HG02981 (cell line): ENCODE measurements around the gene GCDH.
"Not testable (repeated sequence)": the region's sequence is repeated elsewhere in the genome, so short reads cannot be mapped to it uniquely, and the experiment has no call there.

Experiments
- ATAC-seq: cut with Tn5 transposase; IDR thresholded peaks from one replicate; pipeline ENCODE4 v1.9.1; 2021; ENCODE audit warnings: mild to moderate bottlenecking, moderate library complexity; ENCODE audit not compliant: unreplicated experiment

GCDH gene

GRCh38 chr19:12899891-12900518 lies 9.0 kb downstream of the GCDH start:
- peak; percentile 82 for ATAC-seq

GRCh38 chr19:12907166-12907565 lies 16.2 kb downstream of the GCDH start:
- ATAC-seq, result no peak

DNA sequence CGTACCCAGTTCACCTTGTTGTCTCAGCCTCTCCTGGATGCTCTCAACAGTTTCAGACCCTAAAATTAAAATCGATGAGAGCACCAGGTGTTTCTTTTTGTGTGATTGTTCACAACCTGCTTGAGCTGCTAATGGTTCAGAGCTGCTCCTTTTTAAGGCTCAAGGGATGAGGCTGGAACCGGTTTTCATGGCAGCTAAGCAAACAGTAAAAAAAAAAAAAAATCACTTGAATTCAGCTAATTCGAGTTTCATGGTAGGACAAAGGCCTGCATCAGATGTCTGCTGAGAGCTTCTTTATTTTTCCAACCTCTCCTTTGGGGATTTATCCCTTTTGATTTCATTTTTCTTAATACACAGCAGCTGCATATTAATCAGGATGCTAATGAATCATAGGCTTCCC lies 21.6 kb downstream of the GCDH start:
- ATAC-seq, result no peak

DNA sequence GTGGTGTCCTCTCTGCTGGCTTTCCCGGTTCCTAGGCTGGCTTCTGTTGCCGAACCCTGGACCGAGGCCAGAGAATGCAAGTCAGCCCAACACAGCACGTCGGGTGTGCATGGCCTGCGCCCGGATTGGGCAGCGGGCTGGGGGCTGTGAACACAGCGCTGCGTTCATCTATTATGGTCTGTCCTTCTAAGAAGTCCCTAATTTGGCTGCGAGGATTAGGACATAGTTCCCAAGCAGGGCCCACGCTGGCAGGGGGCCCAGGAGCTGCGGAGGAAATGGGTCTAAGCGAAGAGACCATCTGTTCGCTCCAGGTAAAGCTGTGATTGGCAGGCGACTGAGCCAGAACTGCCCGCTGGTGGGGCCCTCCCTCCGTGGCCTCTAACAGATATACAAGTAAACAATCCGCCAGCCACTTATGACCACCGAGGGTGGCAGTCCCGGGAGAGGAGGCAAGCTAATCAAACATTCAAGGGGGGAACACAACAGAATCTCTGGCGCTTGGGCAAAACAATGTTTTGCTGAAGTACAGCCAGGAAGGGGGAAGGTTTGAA lies 22.1 kb downstream of the GCDH start:
- no peak for ATAC-seq

DNA sequence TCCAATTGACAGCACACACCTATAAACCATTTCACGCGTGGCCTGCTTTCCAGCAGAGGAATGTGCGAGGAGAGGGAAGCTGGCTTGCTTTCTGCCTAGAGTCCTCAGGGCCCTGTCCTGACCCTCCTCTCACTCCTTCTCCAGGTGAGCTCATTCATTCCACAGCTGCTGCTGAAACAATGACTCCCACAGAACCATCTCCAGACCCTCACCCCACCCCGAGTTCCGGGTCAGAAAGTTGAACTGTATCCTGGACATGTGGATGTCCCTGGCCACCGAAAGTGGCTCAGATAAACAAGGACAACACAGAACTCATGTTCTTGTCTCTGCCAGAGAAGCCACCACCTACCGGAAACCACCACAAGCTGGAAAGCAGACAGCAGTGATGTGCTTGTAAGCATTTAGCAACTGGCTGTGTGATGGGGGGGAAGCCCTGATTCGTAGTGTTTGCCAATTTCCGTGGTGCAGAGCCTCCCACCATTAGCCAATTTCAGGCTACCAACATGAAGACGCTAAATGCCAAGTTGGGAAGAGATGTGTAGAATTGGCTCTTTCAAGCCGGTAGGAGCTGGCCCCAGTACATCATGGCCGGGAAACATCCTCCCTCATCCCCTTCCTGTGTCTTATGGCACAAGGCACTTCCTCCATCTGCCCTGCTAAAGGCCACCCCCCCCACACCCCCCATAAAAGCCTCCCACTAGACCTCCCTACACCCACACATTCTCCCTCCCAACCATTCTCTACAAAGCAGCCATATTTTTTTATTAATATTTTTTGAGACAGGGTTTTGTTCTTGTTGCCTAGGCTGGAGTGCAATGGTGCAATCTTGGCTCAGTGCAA lies 23.1 kb downstream of the GCDH start:
- no peak for ATAC-seq

DNA sequence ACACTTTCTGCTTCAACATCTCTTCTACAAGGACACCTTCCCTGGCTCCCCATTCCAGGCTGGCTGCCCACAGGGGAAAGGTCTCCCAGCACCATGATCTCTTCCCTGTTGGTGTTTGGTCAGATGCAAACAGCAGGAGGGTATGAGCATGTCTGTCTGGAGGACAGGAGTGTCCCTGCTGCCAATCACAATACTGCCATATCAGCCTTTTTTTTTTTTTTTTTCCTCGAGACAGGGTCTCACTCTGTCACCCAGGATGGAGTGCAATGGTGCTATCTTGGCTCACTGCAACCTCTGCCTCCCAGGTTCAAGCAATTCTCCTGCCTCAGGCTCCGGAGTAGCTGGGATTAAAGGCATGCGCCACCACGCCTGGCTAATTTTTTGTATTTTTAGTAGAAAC lies 24.9 kb downstream of the GCDH start:
- not testable (repeated sequence) for ATAC-seq

DNA sequence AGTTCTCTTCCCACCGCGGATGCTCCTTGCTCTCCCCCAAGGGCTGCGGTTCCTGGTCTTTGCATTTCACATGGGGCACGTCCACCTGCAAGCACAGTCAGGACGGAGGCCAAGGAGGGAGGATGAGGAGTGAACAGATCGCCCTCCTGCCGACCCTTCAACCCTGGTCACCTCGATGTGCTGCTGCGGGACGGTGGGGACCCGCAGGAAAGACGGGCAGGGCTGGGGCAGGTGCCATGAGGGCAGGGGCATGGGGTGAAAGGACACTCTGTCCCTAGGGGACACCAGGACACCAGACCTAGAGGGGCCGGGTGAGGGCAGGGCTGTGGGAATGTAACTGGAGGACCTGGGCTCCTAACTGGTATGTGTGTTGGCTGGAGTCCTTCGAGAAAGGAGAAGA lies 27.3 kb downstream of the GCDH start:
- ATAC-seq, result no peak

GRCh38 chr19:12921047-12921446 lies 30.1 kb downstream of the GCDH start:
- ATAC-seq, result no peak

- no peak for ATAC-seq
Observed at GRCh38 chr19:12922959-12923358, 32.0 kb downstream of the GCDH start.

GRCh38 chr19:12924621-12925310 lies 33.8 kb downstream of the GCDH start:
- no peak for ATAC-seq

GRCh38 chr19:12930002-12930645 lies 39.2 kb downstream of the GCDH start:
- no peak for ATAC-seq

- no peak for ATAC-seq
Observed at GRCh38 chr19:12932392-12933286, 41.7 kb downstream of the GCDH start.

- ATAC-seq, result peak; percentile 31
Observed at GRCh38 chr19:12933287-12934072, 42.5 kb downstream of the GCDH start, which contains the start of gene FARSA. TSS of gene FARSA (minus strand) at chr19:12933711. CDS start at chr19:12933696, 15 bp downstream.

DNA sequence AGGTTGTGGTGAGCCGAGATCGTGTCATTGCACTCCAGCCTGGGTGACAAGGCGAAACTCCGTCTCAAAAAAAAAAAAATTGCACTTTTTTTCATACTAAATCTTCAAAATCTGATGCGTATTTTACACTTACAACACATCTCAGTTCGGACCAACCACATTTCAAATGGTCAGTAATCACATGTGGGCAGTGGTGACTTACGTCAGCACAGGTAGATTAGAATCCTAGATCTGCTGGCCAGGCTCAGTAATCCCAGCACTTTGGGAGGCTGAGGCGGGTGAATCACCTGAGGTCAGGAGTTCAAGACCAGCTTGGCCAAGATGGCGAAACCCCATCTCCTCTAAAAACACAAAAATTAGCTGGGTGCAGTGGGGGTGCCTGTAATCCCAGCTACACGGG lies 44.1 kb downstream of the GCDH start:
- no peak for ATAC-seq

DNA sequence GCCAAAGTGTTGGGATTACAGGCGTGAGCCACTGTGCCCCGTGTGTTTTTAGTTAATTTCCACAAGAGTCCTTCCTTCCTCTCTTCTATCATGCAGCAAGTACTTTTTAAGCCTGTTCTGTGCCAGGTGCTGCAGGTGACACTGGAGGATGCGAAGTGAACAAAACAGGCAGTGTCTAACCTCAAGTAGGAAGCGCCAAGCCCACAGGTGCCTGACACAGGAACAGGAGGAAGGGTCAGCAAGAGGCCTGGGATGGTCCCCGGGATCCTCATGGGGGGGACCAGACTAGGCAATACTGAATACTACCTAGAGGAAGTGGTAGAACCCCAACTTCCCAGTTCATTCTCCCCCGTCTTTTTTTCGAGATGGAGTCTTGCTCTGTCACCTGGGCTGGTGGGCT lies 45.6 kb downstream of the GCDH start:
- ATAC-seq, result no peak

DNA sequence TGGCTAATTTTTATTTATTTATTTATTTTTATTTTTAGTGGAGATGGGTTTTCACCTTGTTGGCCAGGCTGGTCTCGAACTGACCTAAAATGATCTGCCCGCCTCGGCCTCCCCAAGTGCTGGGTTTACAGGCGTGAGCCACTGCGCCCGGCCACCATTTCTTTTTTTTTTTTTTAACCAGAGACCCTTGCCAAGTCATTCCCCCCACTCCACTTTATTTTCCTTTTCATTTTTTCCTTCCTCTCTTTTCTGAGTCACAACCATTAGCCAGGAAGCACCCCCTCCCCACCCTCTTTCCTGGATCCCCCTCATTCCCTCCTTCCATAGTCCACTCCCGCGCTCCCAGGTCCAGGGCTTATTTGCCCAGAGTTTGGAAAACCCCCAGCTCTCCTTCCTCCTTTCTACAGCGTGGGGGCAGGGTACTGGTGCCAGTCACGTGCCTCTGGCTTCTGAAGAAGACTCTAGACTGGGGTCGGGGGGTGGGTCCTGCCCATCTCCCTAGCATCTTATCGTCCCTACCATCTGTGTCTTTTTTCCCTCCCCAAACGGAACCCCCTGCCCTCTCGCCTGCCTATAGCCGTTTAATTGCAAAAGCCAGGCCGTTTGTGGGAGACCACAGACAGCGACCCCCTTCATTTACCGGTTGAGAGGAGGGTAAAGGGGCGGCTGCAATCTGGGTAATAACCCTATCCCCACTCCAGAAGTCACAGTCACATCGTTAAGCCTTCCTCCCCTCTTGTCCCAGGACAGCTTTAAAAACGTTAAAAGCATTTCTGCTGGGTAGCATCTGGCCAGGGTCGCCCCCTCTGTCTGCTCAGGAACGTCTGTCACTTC lies 46.4 kb downstream of the GCDH start:
- ATAC-seq, result no peak

- ATAC-seq, result peak; percentile 80
Observed at GRCh38 chr19:12937927-12938778, 47.2 kb downstream of the GCDH start, which contains the start of gene CALR. TSS of gene CALR (plus strand) at chr19:12938609. CDS start at chr19:12938680, 71 bp downstream.
